GM18511 (cell line): ENCODE measurements around the gene CALHM6.

ENCODE experiments used
- ATAC-seq: cut with Tn5 transposase; IDR thresholded peaks from one replicate; pipeline ENCODE4 v1.9.1; 2021; ENCODE audit warnings: mild to moderate bottlenecking, moderate library complexity; ENCODE audit not compliant: unreplicated experiment

The CALHM6 gene

GRCh38 chr6:116444575-116444974, 16.6 kb upstream of the CALHM6 start:
- ATAC-seq = no peak

GRCh38 chr6:116445102-116445501, 16.1 kb upstream of the CALHM6 start:
- no peak for ATAC-seq

GRCh38 chr6:116446399-116446798, 14.8 kb upstream of the CALHM6 start:
- no peak for ATAC-seq

- no peak for ATAC-seq
Measured at GRCh38 chr6:116447052-116447451, 14.1 kb upstream of the CALHM6 start.

GRCh38 chr6:116447496-116448011, 13.6 kb upstream of the CALHM6 start:
- ATAC-seq = no peak

GRCh38 chr6:116449565-116449964, 11.6 kb upstream of the CALHM6 start:
- ATAC-seq = no peak

GRCh38 chr6:116450185-116450710, 10.9 kb upstream of the CALHM6 start:
- no peak for ATAC-seq

GRCh38 chr6:116450769-116451740, 10.1 kb upstream of the CALHM6 start:
- peak; percentile 91 for ATAC-seq

GRCh38 chr6:116451916-116452315, 9.3 kb upstream of the CALHM6 start:
- ATAC-seq = no peak

- no peak for ATAC-seq
Measured at GRCh38 chr6:116452531-116452930, 8.6 kb upstream of the CALHM6 start.

- ATAC-seq = no peak
Measured at GRCh38 chr6:116456106-116456505, 5.1 kb upstream of the CALHM6 start.

- ATAC-seq = no peak
Measured at GRCh38 chr6:116456927-116457326, 4.2 kb upstream of the CALHM6 start.

GRCh38 chr6:116458264-116458663, 2.9 kb upstream of the CALHM6 start:
- no peak for ATAC-seq

GRCh38 chr6:116459927-116460326, 1.2 kb upstream of the CALHM6 start:
- no peak for ATAC-seq

GRCh38 chr6:116461932-116462885, 1.0 kb downstream of the CALHM6 start:
- peak; percentile 79 for ATAC-seq

- no peak for ATAC-seq
Measured at GRCh38 chr6:116463301-116463700, 2.1 kb downstream of the CALHM6 start.

- ATAC-seq = no peak
Measured at GRCh38 chr6:116465246-116465645, 4.1 kb downstream of the CALHM6 start.

- ATAC-seq = no peak
Measured at GRCh38 chr6:116467096-116467495, 5.9 kb downstream of the CALHM6 start.

- no peak for ATAC-seq
Measured at GRCh38 chr6:116467514-116467913, 6.3 kb downstream of the CALHM6 start.

GRCh38 chr6:116468293-116468692, 7.1 kb downstream of the CALHM6 start:
- ATAC-seq = no peak

GRCh38 chr6:116471531-116471930, 10.4 kb downstream of the CALHM6 start:
- ATAC-seq = no peak
